Left kidney (tissue), 2 donors: ENCODE results near the gene KLHL24. TPM values are rescaled to one million over a fixed set of nuclear protein-coding genes. Genes with fewer than 3 reads are reported as not detected.
A peak's percentile ranks its signal among the peaks of the same experiment; 100 is the strongest.
"Not testable (repeated sequence)": the region's sequence is repeated elsewhere in the genome, so short reads cannot be mapped to it uniquely, and the experiment has no call there.

Experiments
- DNase-seq: peaks from one replicate; pipeline ENCODE4 v3.0.0-alpha.2; 2013
- polyA plus RNA-seq: library from polyadenylated mRNA; unstranded; fragments of 120-200 nt; gene quantifications from one replicate; pipeline ENCODE4 v1.2.1, GENCODE V29; 2013; ENCODE audit not compliant: insufficient read length

KLHL24 gene
- polyA plus RNA-seq, 1 donor, result 56.6 TPM

DNA sequence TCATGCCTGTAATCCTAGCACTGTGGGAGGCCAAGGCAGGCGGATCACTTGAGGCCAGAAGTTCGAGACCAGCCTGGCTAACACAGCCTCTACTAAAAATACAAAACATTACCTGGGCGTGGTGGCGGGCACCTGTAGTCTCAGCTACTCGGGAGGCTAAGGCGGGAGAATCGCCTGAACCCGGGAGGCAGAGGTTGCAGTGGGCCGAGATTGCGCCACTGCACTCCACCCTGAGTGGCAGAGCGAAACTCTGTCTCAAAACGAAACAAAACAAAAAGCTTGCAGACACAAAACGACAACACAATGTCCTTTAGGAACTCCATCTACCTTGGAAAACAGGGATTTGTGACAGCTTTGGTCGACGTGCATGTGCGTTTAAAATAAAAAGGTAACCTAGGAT lies 716 bp upstream of the KLHL24 start:
- no peak for DNase-seq

- DNase-seq, result no peak
Measured at GRCh38 chr3:183635107-183635430, 354 bp upstream of the KLHL24 start.

- DNase-seq, result peak; percentile 97
Measured at GRCh38 chr3:183636221-183637105, 1.0 kb downstream of the KLHL24 start.

GRCh38 chr3:183637106-183637486 lies 1.7 kb downstream of the KLHL24 start:
- DNase-seq, result no peak

- DNase-seq, result not testable (repeated sequence)
Measured at GRCh38 chr3:183637633-183638032, 2.2 kb downstream of the KLHL24 start.

DNA sequence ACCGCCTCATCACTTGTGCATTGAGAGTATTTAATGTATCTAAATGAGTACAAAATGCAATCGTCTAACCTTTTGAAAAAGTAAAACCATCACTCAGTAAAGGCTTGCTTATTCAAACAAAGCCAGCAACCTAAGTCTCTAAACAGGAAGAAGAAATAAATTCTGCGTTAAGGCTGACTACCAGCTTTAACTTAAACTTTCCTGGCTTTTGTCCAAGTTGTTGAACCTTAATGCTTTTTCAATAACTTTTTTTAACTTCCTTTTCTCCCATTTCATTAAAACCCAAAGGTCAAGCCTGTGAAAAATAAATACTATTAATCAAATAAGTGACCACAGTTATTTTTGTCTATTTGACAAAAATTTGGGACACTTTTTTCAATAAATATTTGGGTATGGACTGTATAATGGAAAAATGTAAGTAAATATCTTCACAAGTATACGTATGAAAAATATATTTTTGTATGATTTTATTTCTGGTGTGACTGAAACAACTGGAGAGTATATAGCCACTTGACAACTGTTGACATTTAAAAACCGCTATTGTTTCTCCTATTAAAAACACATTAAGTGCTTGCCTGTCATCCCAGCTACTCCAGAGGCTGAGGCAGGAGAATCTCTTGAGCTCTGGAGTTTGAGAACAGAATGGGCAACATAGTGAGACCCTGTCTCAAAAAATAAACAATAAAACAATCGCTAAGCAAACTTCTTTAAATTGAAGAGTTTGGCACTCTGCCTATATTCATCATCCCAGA lies 2.9 kb downstream of the KLHL24 start:
- peak; percentile 54 for DNase-seq

- not testable (repeated sequence) for DNase-seq
Measured at GRCh38 chr3:183640635-183641034, 5.2 kb downstream of the KLHL24 start.

- DNase-seq, result no peak
Measured at GRCh38 chr3:183641882-183642281, 6.5 kb downstream of the KLHL24 start.

DNA sequence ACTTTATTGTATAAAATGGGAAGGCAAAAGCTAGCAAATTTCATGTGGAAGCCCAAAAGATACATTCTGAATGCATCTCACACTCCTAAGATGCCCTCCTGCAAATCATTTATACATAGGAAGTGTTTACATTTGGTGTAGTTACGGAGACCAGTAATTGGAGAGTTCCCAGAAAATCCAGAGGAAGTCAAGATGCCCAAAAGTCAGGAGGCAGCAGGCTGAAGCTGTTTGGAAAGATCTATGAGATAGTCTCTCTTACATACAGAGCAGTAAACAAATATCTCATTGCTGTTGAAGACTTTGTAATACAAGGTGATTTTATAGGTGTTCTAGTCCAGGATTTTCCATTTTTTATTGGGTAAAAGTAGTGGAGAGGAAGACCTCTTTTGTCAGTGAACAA lies 8.8 kb downstream of the KLHL24 start:
- DNase-seq, result no peak

DNA sequence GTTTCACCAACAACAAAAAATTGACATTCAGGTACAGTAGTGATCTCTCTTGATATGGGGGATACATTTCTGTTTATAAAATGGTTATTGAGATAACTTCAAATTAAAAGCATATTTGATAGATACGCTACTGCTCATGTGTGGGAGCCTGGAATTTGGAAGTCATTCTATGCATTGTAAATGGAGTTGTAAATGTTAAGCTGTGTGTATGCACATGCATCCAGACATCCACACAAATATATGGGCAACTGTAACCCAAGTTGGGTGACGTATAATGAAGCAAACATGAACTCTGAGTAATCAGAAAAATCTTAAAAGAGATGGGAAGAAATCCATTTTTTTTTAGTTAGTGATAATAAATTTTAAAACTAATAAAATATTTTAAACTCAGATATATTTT lies 9.8 kb downstream of the KLHL24 start:
- no peak for DNase-seq

DNA sequence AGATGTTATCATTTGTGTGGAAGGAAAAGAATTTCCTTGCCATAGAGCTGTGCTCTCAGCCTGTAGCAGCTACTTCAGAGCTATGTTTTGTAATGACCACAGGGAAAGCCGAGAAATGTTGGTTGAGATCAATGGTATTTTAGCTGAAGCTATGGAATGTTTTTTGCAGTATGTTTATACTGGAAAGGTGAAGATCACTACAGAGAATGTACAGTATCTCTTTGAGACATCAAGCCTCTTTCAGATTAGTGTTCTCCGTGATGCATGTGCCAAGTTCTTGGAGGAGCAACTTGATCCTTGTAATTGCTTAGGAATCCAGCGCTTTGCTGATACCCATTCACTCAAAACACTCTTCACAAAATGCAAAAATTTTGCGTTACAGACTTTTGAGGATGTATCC lies 15.1 kb downstream of the KLHL24 start:
- no peak for DNase-seq

- peak; percentile 18 for DNase-seq
Measured at GRCh38 chr3:183653209-183654064, 18.0 kb downstream of the KLHL24 start.

GRCh38 chr3:183654727-183655126 lies 19.3 kb downstream of the KLHL24 start:
- DNase-seq, result no peak

- no peak for DNase-seq
Measured at GRCh38 chr3:183662099-183662498, 26.7 kb downstream of the KLHL24 start.

DNA sequence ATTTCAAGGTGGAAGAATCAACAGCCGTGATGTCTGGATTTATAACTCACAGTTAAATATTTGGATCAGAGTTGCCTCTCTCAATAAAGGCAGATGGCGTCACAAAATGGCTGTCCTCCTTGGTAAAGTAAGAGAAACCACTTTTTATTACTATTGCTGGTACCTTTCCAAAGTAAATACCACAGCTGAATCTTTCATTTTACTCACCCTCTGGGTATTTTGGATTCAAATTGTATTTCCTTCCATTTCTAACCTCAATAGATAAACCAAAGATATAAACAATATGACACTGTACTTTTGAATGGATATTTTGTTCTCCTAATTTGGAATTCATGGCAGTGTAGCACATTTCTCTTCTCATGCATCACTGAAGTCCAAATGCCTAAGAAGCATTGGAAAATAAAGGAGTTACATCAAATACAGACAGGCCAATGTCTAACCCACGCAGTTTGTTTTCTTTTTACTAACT lies 29.5 kb downstream of the KLHL24 start:
- DNase-seq, result no peak

- no peak for DNase-seq
Measured at GRCh38 chr3:183680061-183680460, 44.6 kb downstream of the KLHL24 start.

DNA sequence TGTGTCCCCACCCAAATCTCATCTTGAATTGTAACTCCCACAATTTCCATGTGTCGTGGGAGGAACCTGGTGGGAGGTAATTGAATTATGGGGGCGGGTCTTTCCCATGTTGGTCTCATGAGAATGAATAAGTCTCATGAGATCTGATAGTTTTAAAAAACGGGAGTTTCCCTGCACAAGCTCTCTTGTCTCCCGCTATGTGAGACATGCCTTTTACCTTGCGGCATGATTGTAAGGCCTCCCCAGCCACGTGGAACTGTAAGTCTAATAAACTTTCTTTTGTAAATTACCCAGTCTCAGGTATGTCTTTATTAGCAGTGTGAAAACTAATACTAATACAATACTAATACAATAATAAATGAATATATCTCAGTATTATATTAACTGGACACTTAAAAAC lies 52.3 kb downstream of the KLHL24 start:
- no peak for DNase-seq

GRCh38 chr3:183688874-183689273 lies 53.5 kb downstream of the KLHL24 start:
- no peak for DNase-seq

DNA sequence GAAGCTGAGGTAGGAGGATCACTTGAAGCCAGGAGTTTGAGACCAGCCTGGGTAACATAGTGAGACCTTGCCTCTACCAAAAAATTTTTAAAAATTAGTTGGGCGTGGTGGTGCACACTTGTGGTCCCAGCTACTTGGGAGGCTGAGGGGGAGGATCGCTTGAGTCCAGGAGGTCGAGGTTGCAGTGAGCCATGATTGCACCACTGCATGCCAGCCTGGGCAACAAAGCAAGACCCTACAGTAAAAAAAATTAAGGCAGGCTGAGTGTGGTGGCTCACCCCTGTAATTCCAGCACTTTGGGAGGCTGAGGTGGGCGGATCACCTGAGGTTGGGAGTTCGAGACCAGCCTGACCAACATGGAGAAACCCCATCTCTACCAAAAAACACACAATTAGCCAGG lies 54.2 kb downstream of the KLHL24 start:
- DNase-seq, result not testable (repeated sequence)

GRCh38 chr3:183690402-183690995 lies 55.1 kb downstream of the KLHL24 start:
- DNase-seq, result no peak

GRCh38 chr3:183692436-183692835 lies 57.0 kb downstream of the KLHL24 start:
- DNase-seq, result no peak
